Coronary artery (tissue), 2 donors: ENCODE data around the gene SNAP47.

ENCODE experiments used
- DNase-seq: peaks from one replicate; pipeline ENCODE4 v3.0.0-alpha.2; 2017; ENCODE audit warnings: low spot score
- H3K27ac ChIP-seq, 2 donors: fragments of 200-600 bp; sonication (generic); one replicate each; pipeline ENCODE4 v1.5.1; 2016 to 2019
- H3K4me3 ChIP-seq: fragments of 200-600 bp; sonication (generic); 2 replicates; pipeline ENCODE4 v1.5.1; 2016; ENCODE audit warnings: mild to moderate bottlenecking, moderate library complexity
- TF ChIP-seq, protein P1 (sequence below): fragments of 200-600 bp; sonication (generic); IDR thresholded peaks from one replicate; pipeline ENCODE4 v1.5.1; 2019; ENCODE audit warnings: antibody characterized with exemption

The SNAP47 gene

DNA sequence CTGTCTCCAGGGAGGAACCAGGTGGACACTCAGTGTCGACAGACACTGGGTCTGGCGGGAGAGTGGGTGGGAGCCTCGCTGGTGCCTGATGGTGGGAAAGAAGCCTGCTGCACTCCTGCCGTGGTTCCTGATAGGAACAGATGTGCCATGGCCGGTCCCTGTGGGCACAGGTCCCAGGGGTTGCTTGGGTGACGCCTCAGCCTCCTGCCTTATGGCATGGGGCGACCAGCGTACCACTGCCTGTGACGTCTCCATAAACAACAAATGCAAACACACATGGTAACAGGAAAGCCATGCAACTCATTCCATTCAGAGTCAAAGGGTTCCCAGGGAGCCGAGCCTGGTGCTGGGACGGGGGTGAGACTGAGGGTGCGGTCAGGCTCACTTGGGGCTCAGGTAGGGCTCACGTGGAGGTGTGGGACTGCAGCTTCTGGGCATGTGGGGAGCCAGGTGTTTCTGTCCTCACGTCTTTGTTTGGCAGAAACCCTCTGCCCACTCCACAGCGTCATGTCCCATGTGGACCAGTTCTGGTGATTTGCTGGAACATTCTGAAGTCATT is 34.8 kb downstream of the SNAP47 start:
- TF ChIP-seq, protein P1, sequence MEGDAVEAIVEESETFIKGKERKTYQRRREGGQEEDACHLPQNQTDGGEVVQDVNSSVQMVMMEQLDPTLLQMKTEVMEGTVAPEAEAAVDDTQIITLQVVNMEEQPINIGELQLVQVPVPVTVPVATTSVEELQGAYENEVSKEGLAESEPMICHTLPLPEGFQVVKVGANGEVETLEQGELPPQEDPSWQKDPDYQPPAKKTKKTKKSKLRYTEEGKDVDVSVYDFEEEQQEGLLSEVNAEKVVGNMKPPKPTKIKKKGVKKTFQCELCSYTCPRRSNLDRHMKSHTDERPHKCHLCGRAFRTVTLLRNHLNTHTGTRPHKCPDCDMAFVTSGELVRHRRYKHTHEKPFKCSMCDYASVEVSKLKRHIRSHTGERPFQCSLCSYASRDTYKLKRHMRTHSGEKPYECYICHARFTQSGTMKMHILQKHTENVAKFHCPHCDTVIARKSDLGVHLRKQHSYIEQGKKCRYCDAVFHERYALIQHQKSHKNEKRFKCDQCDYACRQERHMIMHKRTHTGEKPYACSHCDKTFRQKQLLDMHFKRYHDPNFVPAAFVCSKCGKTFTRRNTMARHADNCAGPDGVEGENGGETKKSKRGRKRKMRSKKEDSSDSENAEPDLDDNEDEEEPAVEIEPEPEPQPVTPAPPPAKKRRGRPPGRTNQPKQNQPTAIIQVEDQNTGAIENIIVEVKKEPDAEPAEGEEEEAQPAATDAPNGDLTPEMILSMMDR: no peak

DNA sequence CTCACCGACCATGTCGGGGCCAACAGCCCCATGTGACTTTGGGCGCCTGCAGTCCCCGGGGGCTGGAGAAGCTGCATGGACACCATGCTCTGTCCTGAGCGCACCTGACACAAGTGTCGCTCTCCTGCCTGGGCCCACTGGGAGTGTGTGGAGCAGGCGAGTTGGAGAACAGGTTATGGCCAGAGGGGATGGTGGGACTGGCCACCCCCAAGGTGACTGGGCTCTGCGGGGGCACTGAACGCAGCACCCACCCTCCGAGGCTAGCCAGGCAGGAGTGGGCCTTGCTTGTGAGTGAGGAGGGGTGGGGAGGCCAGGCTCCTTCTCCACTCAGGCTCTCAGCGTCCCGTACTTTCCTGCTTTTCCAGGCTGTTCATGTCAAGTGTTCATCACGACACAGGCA is 35.6 kb downstream of the SNAP47 start:
- DNase-seq: no peak
- TF ChIP-seq, protein P1: no peak
- H3K27ac ChIP-seq: no peak overlapping the region
- no peak overlapping the region for H3K4me3 ChIP-seq

More for the DNA sequence above, 34.8 kb downstream of the SNAP47 start:
- H3K4me3 ChIP-seq: no peak overlapping the region
- H3K27ac ChIP-seq: no peak overlapping the region
- DNase-seq: no peak

DNA sequence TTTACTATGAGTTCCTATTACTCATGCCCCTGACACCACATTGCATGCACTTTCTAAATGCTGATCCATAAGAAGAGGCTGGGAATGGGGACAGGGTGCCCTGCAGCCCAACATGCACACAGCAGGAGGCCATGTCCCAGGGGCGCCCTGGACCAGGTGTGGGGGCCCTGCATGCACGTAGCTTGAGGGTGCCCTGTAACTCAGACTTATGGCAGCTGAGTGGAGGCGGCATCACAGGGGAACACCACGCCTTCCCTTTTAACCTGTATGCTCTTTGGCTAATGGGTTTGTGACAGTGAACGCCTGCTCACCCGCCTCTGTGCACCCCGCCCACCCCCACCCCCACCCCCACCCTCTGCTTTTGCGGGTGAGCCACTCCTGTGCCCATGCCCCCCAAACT is 36.1 kb downstream of the SNAP47 start:
- no peak for DNase-seq
- H3K27ac ChIP-seq: no peak overlapping the region
- TF ChIP-seq, protein P1: no peak
- no peak overlapping the region for H3K4me3 ChIP-seq

DNA sequence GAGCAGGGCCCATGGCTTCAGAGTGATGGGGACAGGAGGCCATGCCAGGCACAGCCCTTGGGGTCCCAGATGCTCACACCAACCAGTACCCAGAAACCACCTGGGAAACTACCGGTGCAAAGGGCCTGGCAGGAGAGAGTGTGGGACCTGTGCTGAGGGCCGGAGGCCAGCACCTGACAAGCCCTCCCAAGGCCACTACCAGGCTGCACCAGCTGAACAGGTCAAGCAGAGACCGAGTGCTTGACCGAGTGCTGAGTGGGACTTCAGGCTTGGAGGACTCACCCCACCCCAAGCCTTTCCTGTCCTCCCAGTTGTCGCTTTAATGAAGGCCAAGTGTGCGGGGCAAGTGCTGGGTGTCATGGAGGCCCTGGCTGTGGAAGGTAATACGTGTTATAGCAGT is 36.5 kb downstream of the SNAP47 start:
- DNase-seq: no peak
- TF ChIP-seq, protein P1: no peak
- H3K4me3 ChIP-seq: no peak overlapping the region
- no peak overlapping the region for H3K27ac ChIP-seq

DNA sequence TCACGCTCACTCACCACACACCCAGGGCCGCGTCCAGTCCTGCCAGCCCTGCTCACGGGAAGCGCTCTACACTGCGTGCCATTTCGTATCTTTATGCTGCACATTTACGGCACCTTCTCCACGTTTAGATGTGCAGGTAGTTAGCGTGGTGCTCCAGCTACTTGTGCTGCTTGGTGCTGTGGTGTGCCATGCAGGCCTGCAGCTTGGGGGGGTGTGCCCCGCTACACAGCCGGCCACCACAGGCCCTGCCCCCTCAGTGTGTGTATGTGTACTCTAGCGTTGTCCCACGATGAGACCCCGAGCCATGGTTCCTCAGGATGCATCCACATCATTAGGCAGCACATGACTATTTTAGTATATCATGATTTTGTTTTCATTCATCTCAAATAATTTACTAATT is 38.3 kb downstream of the SNAP47 start:
- no peak for DNase-seq
- H3K4me3 ChIP-seq: no peak overlapping the region
- no peak overlapping the region for H3K27ac ChIP-seq
- TF ChIP-seq, protein P1: no peak

DNA sequence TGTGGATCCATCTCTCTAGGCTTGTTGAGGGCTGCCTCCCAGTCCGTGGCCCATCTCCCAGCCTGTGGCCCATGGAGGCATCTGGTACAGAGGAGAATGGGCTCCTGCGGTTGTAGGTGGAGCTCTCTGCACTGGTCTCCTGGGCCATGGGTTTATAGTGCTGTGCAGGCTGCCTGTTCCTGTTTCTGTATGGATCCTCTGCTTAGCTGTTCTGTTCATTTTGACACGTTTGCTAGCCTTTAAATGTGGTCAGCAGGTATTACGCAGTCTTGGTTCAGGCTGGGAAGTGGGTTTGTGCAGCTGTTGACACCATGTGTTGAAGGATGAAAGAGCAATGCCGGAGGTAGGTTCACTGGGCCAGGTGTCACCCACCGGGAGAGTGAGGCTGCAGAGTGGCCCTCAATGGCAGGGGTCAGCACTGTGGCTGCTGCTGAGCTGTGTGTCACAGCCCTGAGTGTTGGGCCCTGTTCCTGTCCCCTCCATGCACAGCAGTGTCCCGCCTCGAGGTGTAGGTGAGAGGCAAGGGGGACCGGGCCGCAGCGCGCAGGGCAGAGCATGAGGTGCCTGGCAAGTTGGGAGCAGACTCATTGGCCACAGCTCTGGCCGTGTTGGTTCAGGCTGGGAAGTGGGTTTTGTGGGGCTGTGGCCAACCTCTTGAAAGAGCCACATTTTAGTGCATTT is 39.0 kb downstream of the SNAP47 start:
- TF ChIP-seq, protein P1: no peak
- DNase-seq: no peak
- Histone ChIP-seq H3K4me3 (no peak overlapping the region), H3K27ac (no peak overlapping the region)
